HepG2 (cell line): ENCODE measurements around the gene MYO1E. TPM values are rescaled to one million over a fixed set of nuclear protein-coding genes. Genes with fewer than 3 reads are reported as not detected.
"Not testable (repeated sequence)": the region's sequence is repeated elsewhere in the genome, so short reads cannot be mapped to it uniquely, and the experiment has no call there.

Experiments
- ATAC-seq: fragments of 200-7000 bp; cut with Tn5 transposase; 3 replicates; pipeline ENCODE4 v1.9.1; 2020; ENCODE audit warnings: mild to moderate bottlenecking, moderate library complexity
- BruUV-seq: library from RNA; stranded (reverse); fragments of 400-500 nt; replicated peaks from 2 replicates; lab custom pipeline; 2021; lab: Mats Ljungman, UMichigan
- CTCF ChIA-PET: fragments of 300-600 bp; formaldehyde crosslinking; extraction: SDS; loops from one replicate; lab custom pipeline; 2021; ENCODE audit warnings: low total read pairs, inconsistent platforms, low intra/inter-chr PET ratio; lab: Yijun Ruan, JAX
- POLR2A ChIA-PET: fragments of 350-600 bp; sonication (Branson Sonifier 250); formaldehyde crosslinking; loops from one replicate; lab custom pipeline; 2020; ENCODE audit warnings: antibody characterized with exemption, inconsistent platforms; lab: Yijun Ruan, JAX
- DNase-seq: peaks from one replicate; pipeline ENCODE4 v3.0.0-alpha.2; 2015; ENCODE audit warnings: low spot score
- FAIRE-seq: peaks from 3 replicates; lab custom pipeline; 2011; peaks lifted over from hg19 to GRCh38; lab: Jason Lieb, UNC
- H2AFZ ChIP-seq: one replicate; pipeline ENCODE4 v1.6.1; 2011; ENCODE audit warnings: low read length, inconsistent platforms
- H3K27ac ChIP-seq: fragments of 300-600 bp; 3 replicates; pipeline ENCODE4 v1.8.0; 2011; ENCODE audit warnings: mixed run types, mild to moderate bottlenecking, mixed read lengths, low read length, inconsistent platforms; ENCODE audit not compliant: insufficient read depth; ENCODE audit errors: extremely low read length
- H3K27me3 ChIP-seq, 2 experiments: fragments of 200-600 bp in 1 of 2; 2 replicates in 1 of 2; 3 replicates in 1 of 2; pipeline versions ENCODE4 v1.6.0 to v1.8.0; 2011; ENCODE audit warnings: low read length in 2 of 2, mild to moderate bottlenecking in 2 of 2, moderate library complexity in 2 of 2, inconsistent platforms in 1 of 2; ENCODE audit not compliant: insufficient read depth in 2 of 2, control insufficient read depth in 1 of 2
- H3K36me3 ChIP-seq, 2 experiments: fragments of 200-600 bp in 1 of 2; replicated peaks in 1 of 2; 2 replicates in 1 of 2; 3 replicates in 1 of 2; pipeline versions ENCODE4 v1.5.1 to v1.8.0; 2011; ENCODE audit warnings: low read length in 2 of 2, inconsistent platforms in 1 of 2; ENCODE audit not compliant: insufficient read depth in 2 of 2, control insufficient read depth in 1 of 2
- H3K4me1 ChIP-seq: 2 replicates; pipeline ENCODE4 v1.5.1; 2012; ENCODE audit warnings: low read length, inconsistent platforms; ENCODE audit not compliant: insufficient read depth
- H3K4me2 ChIP-seq: 2 replicates; pipeline ENCODE4 v1.6.0; 2011; ENCODE audit warnings: low read depth, low read length, inconsistent platforms
- H3K4me3 ChIP-seq, 3 experiments: fragments of 200-600 bp in 1 of 3; sonication (generic), shearing (Covaris generic) in 1 of 3; replicated peaks in 1 of 3; 2 replicates each; pipeline ENCODE4 v1.5.1; 2011 to 2016; ENCODE audit warnings: low read length in 3 of 3, inconsistent platforms in 2 of 3, low read depth in 2 of 3, mild to moderate bottlenecking in 2 of 3, control low read depth in 1 of 3, mixed read lengths in 1 of 3; ENCODE audit not compliant: insufficient read depth in 1 of 3
- H3K79me2 ChIP-seq: one replicate; pipeline ENCODE4 v1.6.1; 2011; ENCODE audit warnings: low read length, inconsistent platforms; ENCODE audit not compliant: insufficient read depth
- H3K9ac ChIP-seq: 2 replicates; pipeline ENCODE4 v1.6.0; 2011; ENCODE audit warnings: mild to moderate bottlenecking, low read depth, low read length, inconsistent platforms; ENCODE audit not compliant: insufficient read depth
- H3K9me3 ChIP-seq: 2 replicates; pipeline ENCODE4 v1.5.1; 2012; ENCODE audit warnings: mild to moderate bottlenecking, low read length
- H4K20me1 ChIP-seq: 2 replicates; pipeline ENCODE4 v1.6.0; 2011; ENCODE audit warnings: inconsistent platforms, mild to moderate bottlenecking, low read length, moderate library complexity; ENCODE audit not compliant: insufficient read depth
- CEBPB ChIP-seq: IDR thresholded peaks from 2 replicates; pipeline ENCODE4 v1.6.1; 2011; ENCODE audit warnings: low read depth, low read length, improper control_type of control experiment, borderline replicate concordance
- MTF1 ChIP-seq: sonication (generic); formaldehyde crosslinking; IDR thresholded peaks from 2 replicates; pipeline ENCODE4 v1.5.0; 2020; ENCODE audit warnings: missing genetic modification reagents
- WGBS: methylation state at CpG from one replicate; pipeline ENCODE4 v1.1.6; 2017; ENCODE audit warnings: low lambda C conversion rate; 5-methylcytosine and 5-hydroxymethylcytosine counted together
- in situ Hi-C: cut with HindIII; loops from 2 replicates; pipeline ENCODE4 v1.10.0; 2017; ENCODE audit warnings: low pct_unique_long_range_greater_than_20kb; ENCODE audit not compliant: extremely low pct_ligation_motif_present
- intact Hi-C: fragments of 100-400 bp; cut with micrococcal nuclease; formaldehyde crosslinking; loops from one replicate; pipeline ENCODE4 v1.10.0; 2022; ENCODE audit not compliant: unreplicated experiment
- polyA plus RNA-seq, 8 experiments: library from polyadenylated mRNA; depleted of rRNA in 3 of 8; stranded (reverse) in 7 of 8; unstranded in 1 of 8; fragments of >200 nt; fragmentation: Illumina TruSeq in 4 of 8; extraction: Trizol in 4 of 8; gene quantifications; 2 replicates each; pipeline versions ENCODE4 v1.2.1 to v1.2.3, GENCODE V29; 2011 to 2016; ENCODE audit warnings: low read depth in 4 of 8, missing spikeins in 1 of 8, mixed read lengths in 1 of 8; ENCODE audit not compliant: insufficient read depth in 1 of 8
- total RNA-seq, 5 experiments: library from RNA; depleted of rRNA; stranded (reverse); fragments of >200 nt; fragmentation: Illumina TruSeq; extraction: Trizol; gene quantifications; 2 replicates each; pipeline ENCODE4 v1.2.3, GENCODE V29; 2016; ENCODE audit warnings: low read depth in 1 of 5

The MYO1E gene
- total and polyA plus RNA-seq, 2 of the 13 experiments (the other 11 are each of a cell fraction or from before 2014, with no cell fraction given) = 15.7 to 25.1 TPM

DNA sequence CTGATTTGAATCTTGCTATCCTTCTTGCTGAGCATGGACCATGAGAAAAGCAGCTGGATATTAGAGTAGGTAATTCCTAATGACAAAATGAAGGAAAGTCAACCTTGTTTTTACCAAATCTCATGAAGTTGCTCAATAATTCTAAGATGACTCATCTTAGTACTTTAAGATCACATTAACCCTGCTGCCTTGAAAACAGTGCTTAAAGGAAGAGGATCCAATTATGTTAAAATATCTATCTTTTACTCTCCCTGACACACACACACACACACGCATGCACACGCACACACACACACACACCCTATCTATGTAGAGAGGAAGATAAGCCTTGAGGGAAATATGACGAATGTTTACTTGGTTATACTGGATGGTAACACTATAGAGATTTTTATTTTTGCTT, 16.0 kb upstream of the MYO1E start:
- in situ Hi-C loops (no loop called here), intact Hi-C loops (no loop called here)
- H3K4me3 ChIP-seq = no peak overlapping the region
- no peak for TF ChIP-seq MTF1 (CRISPR knock-in tag)
- TF ChIP-seq CEBPB = peak; percentile 10; the same call in 1 of the 2 replicates
- ChIA-PET POLR2A (no interaction called here), CTCF (no interaction called here)
- no peak overlapping the region for H3K27ac ChIP-seq
- no peaks in the 10 kb centered on the region for H4K20me1 ChIP-seq
- WGBS = 84% methylated on average over 3 of the region's 3 CpGs
- no peaks in the 10 kb centered on the region for H3K4me1 ChIP-seq
- H3K9ac ChIP-seq = no peak overlapping the region
- no peak overlapping the region for H3K4me2 ChIP-seq
- no peak overlapping the region for H2AFZ ChIP-seq
- H3K79me2 ChIP-seq = no peaks in the 10 kb centered on the region
- DNase-seq = no peak
- BruUV-seq = no TSS peak
- no peak for ATAC-seq
- FAIRE-seq = no peak
- H3K9me3 ChIP-seq = no peaks in the 10 kb centered on the region
- H3K27me3 ChIP-seq = peaks cover 0 to 11% of the 10 kb centered on the region in 2 experiments; a peak in 3 of 5 replicates
- no peaks in the 10 kb centered on the region for H3K36me3 ChIP-seq

DNA sequence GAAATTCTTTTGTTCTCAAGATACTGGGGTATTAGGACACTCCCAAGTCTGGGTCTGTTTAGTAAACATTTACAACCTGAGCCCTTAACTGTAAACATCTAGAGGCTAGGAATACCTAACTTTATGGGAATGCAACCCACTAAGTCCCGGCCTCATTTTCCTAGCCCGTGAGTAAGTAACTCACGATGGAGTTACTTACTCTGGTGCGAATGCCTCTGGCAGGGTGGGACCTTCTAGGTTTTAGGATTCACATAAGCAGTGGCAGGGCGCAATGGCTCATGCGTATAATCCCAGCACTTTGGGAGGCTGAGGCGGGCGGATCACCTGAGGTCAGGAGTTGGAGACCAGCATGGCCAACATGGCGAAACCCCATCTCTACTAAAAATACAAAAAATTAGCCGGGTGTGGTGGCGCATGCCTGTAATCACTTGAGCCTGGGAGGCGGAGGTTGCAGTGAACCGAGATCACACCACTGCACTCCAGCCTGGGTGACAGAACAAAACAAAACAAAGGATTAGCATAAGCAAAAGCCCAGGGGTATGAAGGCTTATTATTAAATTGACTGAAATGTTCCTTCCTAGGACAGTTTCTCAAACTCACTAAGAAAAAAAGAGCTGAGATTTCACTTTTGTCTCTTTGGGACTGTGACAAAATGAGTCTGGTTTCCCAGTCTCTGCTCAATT, 14.7 kb upstream of the MYO1E start:
- H3K9me3 ChIP-seq, H3K9ac ChIP-seq, H3K27ac ChIP-seq, H2AFZ ChIP-seq, ATAC-seq, H3K4me3 ChIP-seq, H4K20me1 ChIP-seq, H3K27me3 ChIP-seq, BruUV-seq, CTCF ChIA-PET, POLR2A ChIA-PET, FAIRE-seq, H3K4me1 ChIP-seq, H3K4me2 ChIP-seq, H3K79me2 ChIP-seq, in situ Hi-C loops, intact Hi-C loops, H3K36me3 ChIP-seq, DNase-seq: not testable (repeated sequence)
- 90% methylated on average over 13 of the region's 13 CpGs for WGBS
